GM21447 (cell line): ENCODE measurements around the gene ASCC2.

Source experiments
- ATAC-seq: cut with Tn5 transposase; IDR thresholded peaks from one replicate; pipeline ENCODE4 v1.9.1; 2021; ENCODE audit not compliant: unreplicated experiment

Gene ASCC2

GRCh38 chr22:29793396-29793795 lies 44.7 kb downstream of the ASCC2 start:
- no peak for ATAC-seq

GRCh38 chr22:29790061-29790460 lies 48.0 kb downstream of the ASCC2 start:
- ATAC-seq = no peak

- no peak for ATAC-seq
Observed at GRCh38 chr22:29788339-29789279, 49.5 kb downstream of the ASCC2 start.

GRCh38 chr22:29787371-29787980 lies 50.6 kb downstream of the ASCC2 start:
- ATAC-seq = no peak

- no peak for ATAC-seq
Observed at GRCh38 chr22:29786031-29786430, 52.0 kb downstream of the ASCC2 start.

GRCh38 chr22:29784451-29785361 lies 53.4 kb downstream of the ASCC2 start:
- ATAC-seq = no peak

- ATAC-seq = no peak
Observed at GRCh38 chr22:29782061-29782845, 55.8 kb downstream of the ASCC2 start.

GRCh38 chr22:29780748-29781676 lies 57.1 kb downstream of the ASCC2 start:
- ATAC-seq = no peak

- ATAC-seq = no peak
Observed at GRCh38 chr22:29780220-29780619, 57.9 kb downstream of the ASCC2 start.

- ATAC-seq = no peak
Observed at GRCh38 chr22:29773233-29773632, 64.8 kb downstream of the ASCC2 start.

GRCh38 chr22:29772170-29772641 lies 65.9 kb downstream of the ASCC2 start:
- no peak for ATAC-seq

- ATAC-seq = no peak
Observed at GRCh38 chr22:29769723-29770321, 68.3 kb downstream of the ASCC2 start.

GRCh38 chr22:29768052-29768693 lies 69.9 kb downstream of the ASCC2 start:
- ATAC-seq = no peak

- peak; percentile 55 for ATAC-seq
Observed at GRCh38 chr22:29767171-29768051, 70.7 kb downstream of the ASCC2 start, which contains the start of gene UQCR10. TSS of gene UQCR10 (plus strand) at chr22:29767369. CDS start at chr22:29767399, 30 bp downstream.

- ATAC-seq = peak; percentile 90
Observed at GRCh38 chr22:29766632-29767170, 71.4 kb downstream of the ASCC2 start, which contains the start of gene ZMAT5. TSS of gene ZMAT5 (minus strand) at chr22:29767007. CDS start at chr22:29748544, 18,463 bp downstream.

GRCh38 chr22:29765905-29766631 lies 72.0 kb downstream of the ASCC2 start:
- peak; percentile 10 for ATAC-seq
